Loucy (cell line): ENCODE results near the gene GNAQ.

Experiments used
- H2AFZ ChIP-seq: fragments of 200-600 bp; sonication (generic); 2 replicates; pipeline ENCODE4 v1.6.0; 2016; ENCODE audit warnings: antibody characterized with exemption, mild to moderate bottlenecking, low read length, moderate library complexity
- H3F3A ChIP-seq: fragments of 200-600 bp; 2 replicates; pipeline ENCODE4 v1.6.0; 2016; ENCODE audit warnings: antibody characterized with exemption, low read depth, mild to moderate bottlenecking
- H3K27me3 ChIP-seq: fragments of 200-600 bp; sonication (generic); 2 replicates; pipeline ENCODE4 v1.6.1; 2014; ENCODE audit warnings: low read length, mild to moderate bottlenecking; ENCODE audit not compliant: insufficient read depth, poor library complexity, severe bottlenecking
- H3K36me3 ChIP-seq: fragments of 200-600 bp; sonication (generic); 2 replicates; pipeline ENCODE4 v1.6.1; 2016; ENCODE audit warnings: low read length; ENCODE audit not compliant: insufficient read depth
- H3K4me1 ChIP-seq: fragments of 200-600 bp; sonication (generic); 2 replicates; pipeline ENCODE4 v1.5.1; 2014; ENCODE audit warnings: low read length, mild to moderate bottlenecking; ENCODE audit not compliant: insufficient read depth, poor library complexity, severe bottlenecking
- H3K4me2 ChIP-seq: fragments of 200-600 bp; sonication (generic); 2 replicates; pipeline ENCODE4 v1.6.0; 2014; ENCODE audit warnings: antibody characterized with exemption, low read length, low read depth, mild to moderate bottlenecking; ENCODE audit not compliant: poor library complexity, severe bottlenecking
- H3K4me3 ChIP-seq: fragments of 200-600 bp; sonication (generic); 2 replicates; pipeline ENCODE4 v1.5.1; 2014; ENCODE audit warnings: low read length, mild to moderate bottlenecking, mixed read lengths; ENCODE audit not compliant: poor library complexity, severe bottlenecking
- H3K79me2 ChIP-seq: fragments of 200-600 bp; sonication (generic); 2 replicates; pipeline ENCODE4 v1.6.1; 2014; ENCODE audit warnings: low read length; ENCODE audit not compliant: insufficient read depth
- H3K9ac ChIP-seq: fragments of 200-600 bp; sonication (generic); 2 replicates; pipeline ENCODE4 v1.6.0; 2014; ENCODE audit warnings: mild to moderate bottlenecking, low read depth, low read length, moderate library complexity; ENCODE audit not compliant: poor library complexity, severe bottlenecking
- H3K9me2 ChIP-seq: fragments of 200-600 bp; sonication (generic); replicated peaks from 2 replicates; pipeline ENCODE4 v1.6.1; 2016; ENCODE audit warnings: low read depth, low read length, mixed read lengths
- H3K9me3 ChIP-seq: fragments of 200-600 bp; sonication (generic); 2 replicates; pipeline ENCODE4 v1.6.1; 2014; ENCODE audit warnings: mild to moderate bottlenecking, antibody characterized with exemption, low read length, low read depth; ENCODE audit not compliant: insufficient read depth
- H4K20me1 ChIP-seq: fragments of 200-600 bp; sonication (generic); 2 replicates; pipeline ENCODE4 v1.6.0; 2014; ENCODE audit warnings: antibody characterized with exemption, low read length, mild to moderate bottlenecking; ENCODE audit not compliant: insufficient read depth, poor library complexity, severe bottlenecking
- CTCF ChIP-seq: fragments of 200-600 bp; sonication (generic); conservative IDR thresholded peaks from 2 replicates; pipeline ENCODE4 v1.5.1; 2014; ENCODE audit warnings: mild to moderate bottlenecking, antibody characterized with exemption, low read length
- EZH2phosphoT487 ChIP-seq: fragments of 200-600 bp; IDR thresholded peaks from 2 replicates; pipeline ENCODE4 v1.6.1; 2018; ENCODE audit warnings: antibody characterized with exemption, mild to moderate bottlenecking, moderate library complexity, borderline replicate concordance

GNAQ gene

GRCh38 chr9:77981907-77982306 is 49.7 kb downstream of the GNAQ start:
- no peak overlapping the region for H2AFZ ChIP-seq
- H4K20me1 ChIP-seq, result peaks cover 77% of the 10 kb centered on the region
- no peaks in the 10 kb centered on the region for H3K9me3 ChIP-seq
- peak overlapping the region; percentile 4 for H3K4me3 ChIP-seq
- H3K9me2 ChIP-seq, result no peaks in the 10 kb centered on the region
- H3K27me3 ChIP-seq, result no peaks in the 10 kb centered on the region
- peak overlapping the region; percentile 33 for H3K4me2 ChIP-seq
- H3K4me1 ChIP-seq, result peaks cover 70% of the 10 kb centered on the region
- H3K36me3 ChIP-seq, result peaks cover 20% of the 10 kb centered on the region; the same call in 1 of the 2 replicates
- H3K9ac ChIP-seq, result peak overlapping the region; percentile 50
- 0 out of 2 replicates have a peak, but pooled peaks cover 3% of the 10 kb centered on the region for H3F3A ChIP-seq
- TF ChIP-seq CTCF, result no peak
- no peak for TF ChIP-seq EZH2phosphoT487
- peaks cover 100% of the 10 kb centered on the region for H3K79me2 ChIP-seq

GRCh38 chr9:77981332-77981731 is 50.3 kb downstream of the GNAQ start:
- 0 out of 2 replicates have a peak, but pooled peaks cover 3% of the 10 kb centered on the region for H3F3A ChIP-seq
- peak overlapping the region; percentile 50 for H3K9ac ChIP-seq
- no peak for TF ChIP-seq CTCF
- TF ChIP-seq EZH2phosphoT487, result no peak
- H2AFZ ChIP-seq, result no peak overlapping the region
- H3K36me3 ChIP-seq, result peaks cover 19% of the 10 kb centered on the region; the same call in 1 of the 2 replicates
- H3K79me2 ChIP-seq, result peaks cover 100% of the 10 kb centered on the region
- H4K20me1 ChIP-seq, result peaks cover 76% of the 10 kb centered on the region
- no peaks in the 10 kb centered on the region for H3K9me2 ChIP-seq
- H3K4me2 ChIP-seq, result peak overlapping the region; percentile 33
- no peaks in the 10 kb centered on the region for H3K27me3 ChIP-seq
- H3K9me3 ChIP-seq, result no peaks in the 10 kb centered on the region
- H3K4me3 ChIP-seq, result no peak overlapping the region
- H3K4me1 ChIP-seq, result peaks cover 75% of the 10 kb centered on the region

- Histone ChIP-seq H3K4me3 (no peak overlapping the region), H3K4me2 (peak overlapping the region; percentile 33), H3K27me3 (no peaks in the 10 kb centered on the region), H3K9me3 (no peaks in the 10 kb centered on the region), H4K20me1 (peaks cover 74% of the 10 kb centered on the region), H3F3A (0 out of 2 replicates have a peak, but pooled peaks cover 3% of the 10 kb centered on the region), H3K9ac (peak overlapping the region; percentile 50), H2AFZ (no peak overlapping the region), H3K36me3 (peaks cover 19% of the 10 kb centered on the region; the same call in 1 of the 2 replicates), H3K4me1 (peaks cover 80% of the 10 kb centered on the region), H3K9me2 (no peaks in the 10 kb centered on the region), H3K79me2 (peaks cover 100% of the 10 kb centered on the region)
- no peak for TF ChIP-seq CTCF
- TF ChIP-seq EZH2phosphoT487, result no peak
Observed at GRCh38 chr9:77980622-77981021, 51.0 kb downstream of the GNAQ start.
